ENCODE results near the gene CHIC2.
A peak's percentile ranks its signal among the peaks of the same experiment; 100 is the strongest.

The CHIC2 gene

DNA sequence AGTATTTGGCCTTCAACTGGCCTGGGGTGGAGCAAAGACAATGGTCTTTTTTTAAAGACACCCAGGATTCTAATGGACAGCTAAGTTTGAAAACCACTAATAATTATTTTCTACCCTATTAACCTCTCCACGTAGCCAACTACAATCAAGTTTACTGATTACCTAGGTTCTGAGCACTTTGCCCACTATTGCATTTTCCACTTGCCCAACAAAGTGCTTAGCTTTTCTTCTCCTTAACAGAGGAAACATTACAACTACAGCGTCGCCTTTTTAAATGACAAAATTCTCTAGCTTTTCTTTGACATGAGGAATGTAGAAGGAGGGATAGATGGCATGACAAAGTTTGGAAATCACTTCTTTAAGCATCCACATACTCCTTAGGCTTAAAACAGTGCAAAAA, 2.0 kb downstream of the CHIC2 start:
- ATAC-seq (ENCODE audit: insufficient read depth, low read depth) (no peak), DNase-seq (no peak)
- TF ChIP-seq, protein P1, sequence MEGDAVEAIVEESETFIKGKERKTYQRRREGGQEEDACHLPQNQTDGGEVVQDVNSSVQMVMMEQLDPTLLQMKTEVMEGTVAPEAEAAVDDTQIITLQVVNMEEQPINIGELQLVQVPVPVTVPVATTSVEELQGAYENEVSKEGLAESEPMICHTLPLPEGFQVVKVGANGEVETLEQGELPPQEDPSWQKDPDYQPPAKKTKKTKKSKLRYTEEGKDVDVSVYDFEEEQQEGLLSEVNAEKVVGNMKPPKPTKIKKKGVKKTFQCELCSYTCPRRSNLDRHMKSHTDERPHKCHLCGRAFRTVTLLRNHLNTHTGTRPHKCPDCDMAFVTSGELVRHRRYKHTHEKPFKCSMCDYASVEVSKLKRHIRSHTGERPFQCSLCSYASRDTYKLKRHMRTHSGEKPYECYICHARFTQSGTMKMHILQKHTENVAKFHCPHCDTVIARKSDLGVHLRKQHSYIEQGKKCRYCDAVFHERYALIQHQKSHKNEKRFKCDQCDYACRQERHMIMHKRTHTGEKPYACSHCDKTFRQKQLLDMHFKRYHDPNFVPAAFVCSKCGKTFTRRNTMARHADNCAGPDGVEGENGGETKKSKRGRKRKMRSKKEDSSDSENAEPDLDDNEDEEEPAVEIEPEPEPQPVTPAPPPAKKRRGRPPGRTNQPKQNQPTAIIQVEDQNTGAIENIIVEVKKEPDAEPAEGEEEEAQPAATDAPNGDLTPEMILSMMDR (IDR thresholded peaks at IDR 0.05; ENCODE audit: borderline replicate concordance, extremely low read depth, low read length, poor library complexity, severe bottlenecking) = no peak
- no peak for TF ChIP-seq EZH2 (IDR thresholded peaks at IDR 0.05; ENCODE audit: borderline replicate concordance, low read depth, low read length, severe bottlenecking)
- Histone ChIP-seq H3K4me2 (ENCODE audit: insufficient read depth, low read length) (peak overlapping the region; percentile 81), H3K9ac (ENCODE audit: low read depth, low read length) (peak overlapping the region; percentile 97), H3K9me3 (ENCODE audit: insufficient read depth, low read length, severe bottlenecking) (no peaks in the 10 kb centered on the region), H3K4me3 (ENCODE audit: low read depth in 1 of 2, low read length in 2 of 2) (peak overlapping the region; percentile 99), H3K79me2 (ENCODE audit: insufficient read depth, low read length) (peaks cover 72% of the 10 kb centered on the region), H3K4me1 (ENCODE audit: insufficient read depth, low read length) (peaks cover 63% of the 10 kb centered on the region), H4K20me1 (ENCODE audit: insufficient read depth, low read length) (peaks cover 38% of the 10 kb centered on the region; the same call in 1 of the 2 replicates), H2AFZ (ENCODE audit: low read depth, low read length) (no peak overlapping the region), H3K27ac (ENCODE audit: low read length) (peak overlapping the region; percentile 93; the same call in 1 of the 2 replicates), H3K36me3 (ENCODE audit: insufficient read depth, low read length) (peaks cover 7% of the 10 kb centered on the region; the same call in 1 of the 2 replicates), H3K27me3 (ENCODE audit: insufficient read depth, low read length, poor library complexity) (no peaks in the 10 kb centered on the region)

DNA sequence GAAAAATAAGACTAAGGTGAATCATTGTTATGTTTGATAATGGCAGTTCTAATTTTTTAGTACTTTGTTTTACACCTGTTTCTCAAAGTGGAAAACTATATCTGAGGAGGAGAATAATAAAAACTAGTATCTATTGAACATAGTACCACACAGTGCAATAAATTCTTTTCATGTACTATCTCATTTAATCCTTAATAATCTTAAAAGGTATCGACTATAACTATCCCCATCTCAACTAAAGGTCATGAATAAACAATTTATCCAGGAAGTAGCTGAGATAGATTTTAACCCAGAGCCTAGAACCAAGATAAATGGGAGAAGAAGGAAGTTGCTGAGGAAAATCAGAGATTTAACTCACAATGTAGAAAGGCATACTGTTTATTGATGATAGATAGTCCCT, 2.5 kb downstream of the CHIC2 start:
- DNase-seq (no peak), ATAC-seq (ENCODE audit: insufficient read depth, low read depth) (no peak)
- H3K9ac ChIP-seq (ENCODE audit: low read depth, low read length) = peak overlapping the region; percentile 97; the same call in 1 of the 2 replicates
- no peak overlapping the region for H3K27ac ChIP-seq (ENCODE audit: low read length)
- H2AFZ ChIP-seq (ENCODE audit: low read depth, low read length) = no peak overlapping the region
- TF ChIP-seq, protein P1 (IDR thresholded peaks at IDR 0.05; ENCODE audit: borderline replicate concordance, extremely low read depth, low read length, poor library complexity, severe bottlenecking) = no peak
- TF ChIP-seq EZH2 (IDR thresholded peaks at IDR 0.05; ENCODE audit: borderline replicate concordance, low read depth, low read length, severe bottlenecking) = no peak
- peak overlapping the region in 1 of 2 experiments; percentile 39; a peak in 2 of 4 replicates for H3K4me3 ChIP-seq (ENCODE audit: low read depth in 1 of 2, low read length in 2 of 2)
- H3K4me2 ChIP-seq (ENCODE audit: insufficient read depth, low read length) = peak overlapping the region; percentile 81
- no peaks in the 10 kb centered on the region for H3K9me3 ChIP-seq (ENCODE audit: insufficient read depth, low read length, severe bottlenecking)
- H3K27me3 ChIP-seq (ENCODE audit: insufficient read depth, low read length, poor library complexity) = no peaks in the 10 kb centered on the region
- peaks cover 78% of the 10 kb centered on the region for H3K79me2 ChIP-seq (ENCODE audit: insufficient read depth, low read length)
- H4K20me1 ChIP-seq (ENCODE audit: insufficient read depth, low read length) = peaks cover 43% of the 10 kb centered on the region
- peaks cover 7% of the 10 kb centered on the region; the same call in 1 of the 2 replicates for H3K36me3 ChIP-seq (ENCODE audit: insufficient read depth, low read length)
- H3K4me1 ChIP-seq (ENCODE audit: insufficient read depth, low read length) = peaks cover 68% of the 10 kb centered on the region

DNA sequence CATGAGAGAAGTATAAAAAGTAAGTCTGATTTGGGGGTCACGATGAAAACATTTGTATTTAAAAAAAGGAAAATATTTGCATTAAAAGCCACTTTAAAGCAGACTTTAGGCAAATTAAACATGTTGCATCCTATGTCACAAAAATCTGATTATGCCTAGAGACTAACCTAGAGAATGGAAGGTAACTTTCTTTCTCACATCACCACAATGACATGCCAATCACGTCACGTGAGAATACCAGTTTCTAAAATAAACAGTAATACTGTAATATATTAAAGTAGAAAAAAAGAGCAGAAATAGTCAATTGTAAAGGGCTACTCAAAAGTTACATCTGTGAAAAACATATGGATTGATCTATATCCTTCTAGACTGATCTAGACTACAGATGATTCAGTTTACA, 3.3 kb downstream of the CHIC2 start:
- H4K20me1 ChIP-seq (ENCODE audit: insufficient read depth, low read length) = peaks cover 50% of the 10 kb centered on the region
- H3K4me1 ChIP-seq (ENCODE audit: insufficient read depth, low read length) = peaks cover 72% of the 10 kb centered on the region
- H3K9me3 ChIP-seq (ENCODE audit: insufficient read depth, low read length, severe bottlenecking) = no peaks in the 10 kb centered on the region
- H3K4me2 ChIP-seq (ENCODE audit: insufficient read depth, low read length) = peak overlapping the region; percentile 81
- H3K79me2 ChIP-seq (ENCODE audit: insufficient read depth, low read length) = peaks cover 86% of the 10 kb centered on the region
- peaks cover 7% of the 10 kb centered on the region; the same call in 1 of the 2 replicates for H3K36me3 ChIP-seq (ENCODE audit: insufficient read depth, low read length)
- H3K9ac ChIP-seq (ENCODE audit: low read depth, low read length) = no peak overlapping the region
- no peaks in the 10 kb centered on the region for H3K27me3 ChIP-seq (ENCODE audit: insufficient read depth, low read length, poor library complexity)
- peak overlapping the region in 1 of 2 experiments; percentile 39; a peak in 1 of 4 replicates for H3K4me3 ChIP-seq (ENCODE audit: low read depth in 1 of 2, low read length in 2 of 2)
- no peak overlapping the region for H3K27ac ChIP-seq (ENCODE audit: low read length)
- ATAC-seq (ENCODE audit: insufficient read depth, low read depth) = no peak
- TF ChIP-seq, protein P1 (IDR thresholded peaks at IDR 0.05; ENCODE audit: borderline replicate concordance, extremely low read depth, low read length, poor library complexity, severe bottlenecking) = no peak
- no peak for TF ChIP-seq EZH2 (IDR thresholded peaks at IDR 0.05; ENCODE audit: borderline replicate concordance, low read depth, low read length, severe bottlenecking)
- no peak overlapping the region for H2AFZ ChIP-seq (ENCODE audit: low read depth, low read length)
- no peak for DNase-seq
